Measurements from ENCODE around the gene PSMB3.

PSMB3 gene

GRCh38 chr17:38794221-38794620 lies 41.7 kb downstream of the PSMB3 start:
- no peak for DNase-seq (ENCODE audit: low read depth)
- no peak for TF ChIP-seq CTCF (conservative IDR thresholded peaks at IDR 0.05; ENCODE audit: low read depth, low read length)
- H3K4me3 ChIP-seq (ENCODE audit: low read length): no peak overlapping the region

GRCh38 chr17:38796451-38797157 lies 44.1 kb downstream of the PSMB3 start:
- no peak for DNase-seq (ENCODE audit: low read depth)
- TF ChIP-seq CTCF (conservative IDR thresholded peaks at IDR 0.05; ENCODE audit: low read depth, low read length): no peak
- no peak overlapping the region for H3K4me3 ChIP-seq (ENCODE audit: low read length)

GRCh38 chr17:38797158-38797490 lies 44.6 kb downstream of the PSMB3 start:
- no peak overlapping the region for H3K4me3 ChIP-seq (ENCODE audit: low read length)
- no peak for DNase-seq (ENCODE audit: low read depth)
- TF ChIP-seq CTCF (conservative IDR thresholded peaks at IDR 0.05; ENCODE audit: low read depth, low read length): no peak

- H3K4me3 ChIP-seq (ENCODE audit: low read length): peak overlapping the region; percentile 72
- no peak for DNase-seq (ENCODE audit: low read depth)
- TF ChIP-seq CTCF (conservative IDR thresholded peaks at IDR 0.05; ENCODE audit: low read depth, low read length): no peak
Observed at GRCh38 chr17:38797828-38798227, 45.3 kb downstream of the PSMB3 start.

GRCh38 chr17:38798614-38799500 lies 46.3 kb downstream of the PSMB3 start:
- no peak for DNase-seq (ENCODE audit: low read depth)
- no peak for TF ChIP-seq CTCF (conservative IDR thresholded peaks at IDR 0.05; ENCODE audit: low read depth, low read length)
- peak overlapping the region; percentile 72 for H3K4me3 ChIP-seq (ENCODE audit: low read length)

- DNase-seq (ENCODE audit: low read depth): peak; percentile 96
Observed at GRCh38 chr17:38799501-38800236, 47.1 kb downstream of the PSMB3 start, which contains the start of gene PIP4K2B. Gene PIP4K2B (minus strand): TSS chr17:38799556. CDS start chr17:38799424, 132 bp downstream.

More at GRCh38 chr17:38799501-38800236, 47.1 kb downstream of the PSMB3 start, which contains the start of gene PIP4K2B:
- TF ChIP-seq CTCF (conservative IDR thresholded peaks at IDR 0.05; ENCODE audit: low read depth, low read length): no peak
- peak within 1 kb of the TSS; percentile 72 for H3K4me3 ChIP-seq (ENCODE audit: low read length)

All from retinal pigment epithelial cell (primary cell).